ENCODE measurements around the gene RPH3AL. TPM values are rescaled to one million over a fixed set of nuclear protein-coding genes. Genes with fewer than 3 reads are reported as not detected.
A peak's percentile ranks its signal among the peaks of the same experiment; 100 is the strongest.
"Not testable (repeated sequence)": the region's sequence is repeated elsewhere in the genome, so short reads cannot be mapped to it uniquely, and the experiment has no call there.

The RPH3AL gene
- polyA plus RNA-seq, 1 donor from 2014 or later = 0.87 TPM

DNA sequence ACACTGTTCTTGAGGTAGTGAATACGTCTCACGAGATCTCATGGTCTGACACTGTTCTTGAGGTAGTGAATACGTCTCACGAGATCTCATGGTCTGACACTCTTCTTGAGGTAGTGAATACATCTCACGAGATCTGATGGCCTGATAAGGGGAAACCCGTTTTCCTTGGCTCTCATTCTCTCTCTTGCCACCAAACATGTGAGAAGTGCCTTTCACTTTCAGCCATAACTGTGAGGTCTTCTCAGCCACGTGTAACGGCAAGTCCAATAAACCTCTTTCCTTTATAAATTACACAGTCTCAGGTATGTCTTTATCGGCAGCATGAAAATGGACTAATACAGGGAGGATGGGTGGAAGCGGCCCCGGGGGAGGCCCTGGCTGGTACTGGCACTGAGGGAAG lies 184.0 kb downstream of the RPH3AL start:
- H3K79me2 ChIP-seq (replicated peaks; ENCODE audit: insufficient read depth, low read length); H3K4me3 ChIP-seq (ENCODE audit: low read length); H3K9ac ChIP-seq (ENCODE audit: low read length); H3K27me3 ChIP-seq (ENCODE audit: insufficient read depth, low read depth, low read length); H3K4me2 ChIP-seq (ENCODE audit: low read length); H3K9me3 ChIP-seq (ENCODE audit: low read length); H3K27ac ChIP-seq (ENCODE audit: low read length); H2AFZ ChIP-seq (ENCODE audit: low read depth, low read length); H3F3A ChIP-seq (ENCODE audit: insufficient read depth, low read length, poor library complexity, severe bottlenecking); H4K20me1 ChIP-seq (ENCODE audit: insufficient read depth); H3K9me2 ChIP-seq (ENCODE audit: insufficient read depth, low read length); H3K36me3 ChIP-seq (ENCODE audit: insufficient read depth, low read length): not testable (repeated sequence)

- no peak overlapping the region for H3K9ac ChIP-seq (ENCODE audit: low read length)
- no peak overlapping the region for H3K4me3 ChIP-seq (ENCODE audit: low read length)
- H3K4me2 ChIP-seq (ENCODE audit: low read length) = no peak overlapping the region
- no peaks in the 10 kb centered on the region for H4K20me1 ChIP-seq (ENCODE audit: insufficient read depth)
- TF ChIP-seq, protein P1, sequence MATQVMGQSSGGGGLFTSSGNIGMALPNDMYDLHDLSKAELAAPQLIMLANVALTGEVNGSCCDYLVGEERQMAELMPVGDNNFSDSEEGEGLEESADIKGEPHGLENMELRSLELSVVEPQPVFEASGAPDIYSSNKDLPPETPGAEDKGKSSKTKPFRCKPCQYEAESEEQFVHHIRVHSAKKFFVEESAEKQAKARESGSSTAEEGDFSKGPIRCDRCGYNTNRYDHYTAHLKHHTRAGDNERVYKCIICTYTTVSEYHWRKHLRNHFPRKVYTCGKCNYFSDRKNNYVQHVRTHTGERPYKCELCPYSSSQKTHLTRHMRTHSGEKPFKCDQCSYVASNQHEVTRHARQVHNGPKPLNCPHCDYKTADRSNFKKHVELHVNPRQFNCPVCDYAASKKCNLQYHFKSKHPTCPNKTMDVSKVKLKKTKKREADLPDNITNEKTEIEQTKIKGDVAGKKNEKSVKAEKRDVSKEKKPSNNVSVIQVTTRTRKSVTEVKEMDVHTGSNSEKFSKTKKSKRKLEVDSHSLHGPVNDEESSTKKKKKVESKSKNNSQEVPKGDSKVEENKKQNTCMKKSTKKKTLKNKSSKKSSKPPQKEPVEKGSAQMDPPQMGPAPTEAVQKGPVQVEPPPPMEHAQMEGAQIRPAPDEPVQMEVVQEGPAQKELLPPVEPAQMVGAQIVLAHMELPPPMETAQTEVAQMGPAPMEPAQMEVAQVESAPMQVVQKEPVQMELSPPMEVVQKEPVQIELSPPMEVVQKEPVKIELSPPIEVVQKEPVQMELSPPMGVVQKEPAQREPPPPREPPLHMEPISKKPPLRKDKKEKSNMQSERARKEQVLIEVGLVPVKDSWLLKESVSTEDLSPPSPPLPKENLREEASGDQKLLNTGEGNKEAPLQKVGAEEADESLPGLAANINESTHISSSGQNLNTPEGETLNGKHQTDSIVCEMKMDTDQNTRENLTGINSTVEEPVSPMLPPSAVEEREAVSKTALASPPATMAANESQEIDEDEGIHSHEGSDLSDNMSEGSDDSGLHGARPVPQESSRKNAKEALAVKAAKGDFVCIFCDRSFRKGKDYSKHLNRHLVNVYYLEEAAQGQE (IDR thresholded peaks at IDR 0.05; ENCODE audit: borderline replicate concordance) = no peak
- no peaks in the 10 kb centered on the region for H3K79me2 ChIP-seq (replicated peaks; ENCODE audit: insufficient read depth, low read length)
- H2AFZ ChIP-seq (ENCODE audit: low read depth, low read length) = no peak overlapping the region
- H3K27ac ChIP-seq (ENCODE audit: low read length) = no peak overlapping the region
- H3K9me2 ChIP-seq (ENCODE audit: insufficient read depth, low read length) = no peaks in the 10 kb centered on the region
- H3K9me3 ChIP-seq (ENCODE audit: low read length) = no peaks in the 10 kb centered on the region
- H3K36me3 ChIP-seq (ENCODE audit: insufficient read depth, low read length) = no peaks in the 10 kb centered on the region
- H3K27me3 ChIP-seq (ENCODE audit: insufficient read depth, low read depth, low read length) = no peaks in the 10 kb centered on the region
- H3F3A ChIP-seq (ENCODE audit: insufficient read depth, low read length, poor library complexity, severe bottlenecking) = no peaks in the 10 kb centered on the region
These were observed 186.7 kb downstream of the RPH3AL start for GRCh38 chr17:165939-166338.

- peak overlapping the region; percentile 12 for H3K9ac ChIP-seq (ENCODE audit: low read length)
- H3K27ac ChIP-seq (ENCODE audit: low read length) = peak overlapping the region; percentile 21
These were observed 188.0 kb downstream of the RPH3AL start for GRCh38 chr17:164303-165235.

More at GRCh38 chr17:164303-165235, 188.0 kb downstream of the RPH3AL start:
- Histone ChIP-seq H3K9me3 (ENCODE audit: low read length) (no peaks in the 10 kb centered on the region), H3K27me3 (ENCODE audit: insufficient read depth, low read depth, low read length) (no peaks in the 10 kb centered on the region), H4K20me1 (ENCODE audit: insufficient read depth) (no peaks in the 10 kb centered on the region), H3K4me2 (ENCODE audit: low read length) (no peak overlapping the region), H3K9me2 (ENCODE audit: insufficient read depth, low read length) (no peaks in the 10 kb centered on the region), H3F3A (ENCODE audit: insufficient read depth, low read length, poor library complexity, severe bottlenecking) (no peaks in the 10 kb centered on the region), H2AFZ (ENCODE audit: low read depth, low read length) (no peak overlapping the region), H3K36me3 (ENCODE audit: insufficient read depth, low read length) (no peaks in the 10 kb centered on the region), H3K79me2 (replicated peaks; ENCODE audit: insufficient read depth, low read length) (no peaks in the 10 kb centered on the region), H3K4me3 (ENCODE audit: low read length) (no peak overlapping the region)
- TF ChIP-seq MXI1 (conservative IDR thresholded peaks at IDR 0.05; ENCODE audit: poor library complexity, severe bottlenecking) (peak; percentile 49), SMC3 (conservative IDR thresholded peaks at IDR 0.05; ENCODE audit: poor library complexity) (peak; percentile 99), POLR2AphosphoS5 (IDR thresholded peaks at IDR 0.05) (no peak), CTCF (IDR thresholded peaks at IDR 0.05; ENCODE audit: poor library complexity, severe bottlenecking) (peak; percentile 98), EZH2 (IDR thresholded peaks at IDR 0.05; ENCODE audit: borderline replicate concordance, insufficient read depth, low read length, poor library complexity, severe bottlenecking) (no peak), RAD21 (conservative IDR thresholded peaks at IDR 0.05) (peak; percentile 99), EP300 (conservative IDR thresholded peaks at IDR 0.05; ENCODE audit: poor library complexity, severe bottlenecking) (no peak), TAF1 (IDR thresholded peaks at IDR 0.05; ENCODE audit: low read depth) (no peak)
- TF ChIP-seq, protein P1 (IDR thresholded peaks at IDR 0.05; ENCODE audit: borderline replicate concordance) = no peak

All from neural cell (in vitro differentiated cells).